Measurements from ENCODE around the gene DUSP22. TPM values are rescaled to one million over a fixed set of nuclear protein-coding genes. Genes with fewer than 3 reads are reported as not detected.

DUSP22 gene
- total and polyA plus RNA-seq, 9 of the 15 experiments (the other 6 are each of a cell fraction or from before 2014, with no cell fraction given) = 9.3 to 19.4 (median 11.8) TPM

DNA sequence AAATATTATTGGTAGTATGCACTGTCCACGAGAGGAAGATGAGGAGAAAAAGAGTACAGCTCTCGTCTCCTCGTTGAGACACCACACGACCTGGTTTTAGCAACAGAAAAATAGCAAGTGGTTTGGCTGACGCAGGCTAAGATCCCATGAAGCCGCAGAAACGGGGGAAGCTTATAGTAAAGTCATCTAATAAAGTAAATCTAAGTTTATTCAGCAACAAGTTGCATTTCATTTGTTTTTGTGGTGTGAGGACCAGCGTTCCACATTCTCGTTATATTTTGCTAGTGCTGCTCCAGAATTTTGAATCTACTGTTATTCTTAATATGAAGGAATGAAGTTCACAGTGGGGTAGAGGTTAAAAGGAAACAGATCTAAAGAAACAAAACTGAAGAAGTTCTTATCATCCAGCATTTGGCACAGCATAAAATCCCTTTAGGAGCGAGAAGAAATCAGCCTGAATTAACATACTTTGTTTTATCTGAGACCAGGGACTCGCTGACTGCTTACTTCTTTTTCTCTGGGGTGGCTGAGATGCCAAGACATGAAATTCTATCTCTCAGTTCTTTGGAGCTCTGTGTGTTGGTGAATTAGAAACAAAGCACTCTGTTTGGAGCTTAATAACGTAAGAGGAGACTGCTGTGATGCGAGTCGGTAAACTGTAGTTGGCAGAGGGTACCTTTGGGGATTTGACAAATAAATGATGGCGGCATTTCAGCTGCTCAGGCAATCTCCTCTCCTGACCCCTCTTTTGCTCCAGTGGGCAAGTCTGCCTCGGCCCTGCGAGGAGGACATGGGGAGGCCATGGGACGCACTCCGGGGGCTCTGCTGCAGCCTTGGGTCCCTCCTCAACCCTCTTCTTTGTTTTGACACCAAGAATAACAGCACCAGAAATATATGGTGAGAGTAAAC lies 74.4 kb downstream of the DUSP22 start:
- ChIA-PET CTCF (ENCODE audit: low intra/inter-chr PET ratio) (interaction anchor here (1.1 kb wide), 1 partner anchor 112 kb away, joined by 4 read pairs; no protein-coding TSS in a partner anchor), POLR2A (no interaction called here)
- Histone ChIP-seq H3K36me3 (ENCODE audit: control insufficient read depth, insufficient read depth, low read length) (no peaks in the 10 kb centered on the region), H3K9ac (ENCODE audit: insufficient read depth in 1 of 2, low read depth in 2 of 2, low read length in 2 of 2) (no peak overlapping the region), H4K20me1 (replicated peaks; ENCODE audit: control insufficient read depth, insufficient read depth, low read length) (no peaks in the 10 kb centered on the region), H2AFZ (ENCODE audit: low read depth, low read length) (no peak overlapping the region), H3K79me2 (ENCODE audit: control insufficient read depth, insufficient read depth, low read length) (no peaks in the 10 kb centered on the region), H3K27me3 (ENCODE audit: control insufficient read depth in 2 of 2, insufficient read depth in 2 of 2, low read length in 2 of 2) (peaks cover 61 to 87% of the 10 kb centered on the region in 2 experiments), H3K4me3 (no peak overlapping the region), H3K4me1 (replicated peaks in 1 of 2; ENCODE audit: control insufficient read depth in 2 of 2, insufficient read depth in 2 of 2, low read length in 2 of 2) (no peaks in the 10 kb centered on the region), H3K27ac (ENCODE audit: extremely low read depth, low read depth, low read length) (no peak overlapping the region), H3K9me1 (ENCODE audit: control insufficient read depth, insufficient read depth, low read length) (no peaks in the 10 kb centered on the region), H3K9me3 (replicated peaks; ENCODE audit: control insufficient read depth, insufficient read depth, low read depth, low read length) (no peaks in the 10 kb centered on the region), H3K4me2 (ENCODE audit: insufficient read depth, low read length) (no peak overlapping the region)
- 3% methylated on average over 19 of the region's 19 CpGs for WGBS (ENCODE audit: insufficient coverage, low coverage, missing lambda C conversion rate)
- FAIRE-seq (no peak), ATAC-seq (no peak), DNase-seq (ENCODE audit: extremely low read depth in 1 of 4, low spot score in 3 of 4) (no peak)
- in situ Hi-C loops (cut with MboI) (no loop called here), intact Hi-C loops (cut with micrococcal nuclease) (no loop called here)
- TF ChIP-seq ZNF318 (IDR thresholded peaks at IDR 0.05; ENCODE audit: borderline replicate concordance in 1 of 2, low read depth in 1 of 2) = no peak
- TF ChIP-seq, protein P1, sequence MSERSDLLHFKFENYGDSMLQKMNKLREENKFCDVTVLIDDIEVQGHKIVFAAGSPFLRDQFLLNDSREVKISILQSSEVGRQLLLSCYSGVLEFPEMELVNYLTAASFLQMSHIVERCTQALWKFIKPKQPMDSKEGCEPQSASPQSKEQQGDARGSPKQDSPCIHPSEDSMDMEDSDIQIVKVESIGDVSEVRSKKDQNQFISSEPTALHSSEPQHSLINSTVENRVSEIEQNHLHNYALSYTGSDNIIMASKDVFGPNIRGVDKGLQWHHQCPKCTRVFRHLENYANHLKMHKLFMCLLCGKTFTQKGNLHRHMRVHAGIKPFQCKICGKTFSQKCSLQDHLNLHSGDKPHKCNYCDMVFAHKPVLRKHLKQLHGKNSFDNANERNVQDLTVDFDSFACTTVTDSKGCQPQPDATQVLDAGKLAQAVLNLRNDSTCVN (CRISPR knock-in tag; IDR thresholded peaks at IDR 0.05) = no peak
- peak; percentile 5 for TF ChIP-seq ZFP36 (IDR thresholded peaks at IDR 0.05; ENCODE audit: low read depth, low read length, partially characterized antibody)
- peak; percentile 64 for TF ChIP-seq CBX8 (IDR thresholded peaks at IDR 0.05; ENCODE audit: borderline replicate concordance, extremely low read depth, low read depth, low read length, poor library complexity, severe bottlenecking)
- TF ChIP-seq, protein P2, sequence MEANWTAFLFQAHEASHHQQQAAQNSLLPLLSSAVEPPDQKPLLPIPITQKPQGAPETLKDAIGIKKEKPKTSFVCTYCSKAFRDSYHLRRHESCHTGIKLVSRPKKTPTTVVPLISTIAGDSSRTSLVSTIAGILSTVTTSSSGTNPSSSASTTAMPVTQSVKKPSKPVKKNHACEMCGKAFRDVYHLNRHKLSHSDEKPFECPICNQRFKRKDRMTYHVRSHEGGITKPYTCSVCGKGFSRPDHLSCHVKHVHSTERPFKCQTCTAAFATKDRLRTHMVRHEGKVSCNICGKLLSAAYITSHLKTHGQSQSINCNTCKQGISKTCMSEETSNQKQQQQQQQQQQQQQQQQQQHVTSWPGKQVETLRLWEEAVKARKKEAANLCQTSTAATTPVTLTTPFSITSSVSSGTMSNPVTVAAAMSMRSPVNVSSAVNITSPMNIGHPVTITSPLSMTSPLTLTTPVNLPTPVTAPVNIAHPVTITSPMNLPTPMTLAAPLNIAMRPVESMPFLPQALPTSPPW (CRISPR knock-in tag; IDR thresholded peaks at IDR 0.05) = no peak
- TF ChIP-seq CBX2 (IDR thresholded peaks at IDR 0.05; ENCODE audit: insufficient read depth, low read length, poor library complexity, severe bottlenecking) = peak; percentile 45
- no TSS peak for BruUV-seq (replicated peaks)
